ENCODE measurements around the gene NFU1.

The NFU1 gene

GRCh38 chr2:69390001-69390400, 47.2 kb downstream of the NFU1 start:
- no peak for TF ChIP-seq CTCF (IDR thresholded peaks at IDR 0.05; ENCODE audit: borderline replicate concordance, extremely low read depth, low read length, poor library complexity, severe bottlenecking)
- TF ChIP-seq EZH2 (IDR thresholded peaks at IDR 0.05; ENCODE audit: borderline replicate concordance, low read depth, low read length, severe bottlenecking) = no peak
- Histone ChIP-seq H2AFZ (ENCODE audit: low read depth, low read length) (no peak overlapping the region), H3K4me1 (ENCODE audit: insufficient read depth, low read length) (peaks cover 24% of the 10 kb centered on the region), H3K27me3 (ENCODE audit: insufficient read depth, low read length, poor library complexity) (no peaks in the 10 kb centered on the region), H3K4me2 (ENCODE audit: insufficient read depth, low read length) (no peak overlapping the region), H3K4me3 (ENCODE audit: low read depth in 1 of 2, low read length in 2 of 2) (no peak overlapping the region), H3K36me3 (ENCODE audit: insufficient read depth, low read length) (peaks cover 12% of the 10 kb centered on the region; the same call in 1 of the 2 replicates), H3K9me3 (ENCODE audit: insufficient read depth, low read length, severe bottlenecking) (no peaks in the 10 kb centered on the region), H3K79me2 (ENCODE audit: insufficient read depth, low read length) (peaks cover 26% of the 10 kb centered on the region), H4K20me1 (ENCODE audit: insufficient read depth, low read length) (no peaks in the 10 kb centered on the region), H3K27ac (ENCODE audit: low read length) (no peak overlapping the region), H3K9ac (ENCODE audit: low read depth, low read length) (no peak overlapping the region)
- no peak for ATAC-seq (ENCODE audit: insufficient read depth, low read depth)
- DNase-seq = no peak

- no peak for DNase-seq
- Histone ChIP-seq H4K20me1 (ENCODE audit: insufficient read depth, low read length) (no peaks in the 10 kb centered on the region), H2AFZ (ENCODE audit: low read depth, low read length) (no peak overlapping the region), H3K79me2 (ENCODE audit: insufficient read depth, low read length) (peaks cover 34% of the 10 kb centered on the region), H3K4me1 (ENCODE audit: insufficient read depth, low read length) (peaks cover 31% of the 10 kb centered on the region), H3K9ac (ENCODE audit: low read depth, low read length) (no peak overlapping the region), H3K9me3 (ENCODE audit: insufficient read depth, low read length, severe bottlenecking) (no peaks in the 10 kb centered on the region), H3K36me3 (ENCODE audit: insufficient read depth, low read length) (peaks cover 4% of the 10 kb centered on the region; the same call in 1 of the 2 replicates), H3K27ac (ENCODE audit: low read length) (no peak overlapping the region), H3K4me3 (ENCODE audit: low read depth in 1 of 2, low read length in 2 of 2) (no peak overlapping the region), H3K4me2 (ENCODE audit: insufficient read depth, low read length) (no peak overlapping the region), H3K27me3 (ENCODE audit: insufficient read depth, low read length, poor library complexity) (no peaks in the 10 kb centered on the region)
- ATAC-seq (ENCODE audit: insufficient read depth, low read depth) = no peak
- TF ChIP-seq EZH2 (IDR thresholded peaks at IDR 0.05; ENCODE audit: borderline replicate concordance, low read depth, low read length, severe bottlenecking) = no peak
- no peak for TF ChIP-seq CTCF (IDR thresholded peaks at IDR 0.05; ENCODE audit: borderline replicate concordance, extremely low read depth, low read length, poor library complexity, severe bottlenecking)
Observed at GRCh38 chr2:69389271-69389670, 48.0 kb downstream of the NFU1 start.

- ATAC-seq (ENCODE audit: insufficient read depth, low read depth) (no peak), DNase-seq (no peak)
- H3K9me3 ChIP-seq (ENCODE audit: insufficient read depth, low read length, severe bottlenecking) = no peaks in the 10 kb centered on the region
- peak overlapping the region; percentile 71 for H3K4me2 ChIP-seq (ENCODE audit: insufficient read depth, low read length)
- H3K9ac ChIP-seq (ENCODE audit: low read depth, low read length) = peak overlapping the region; percentile 64
- TF ChIP-seq CTCF (IDR thresholded peaks at IDR 0.05; ENCODE audit: borderline replicate concordance, extremely low read depth, low read length, poor library complexity, severe bottlenecking) = no peak
- TF ChIP-seq EZH2 (IDR thresholded peaks at IDR 0.05; ENCODE audit: borderline replicate concordance, low read depth, low read length, severe bottlenecking) = no peak
- peak overlapping the region; percentile 68 for H3K27ac ChIP-seq (ENCODE audit: low read length)
- no peaks in the 10 kb centered on the region for H4K20me1 ChIP-seq (ENCODE audit: insufficient read depth, low read length)
- H3K79me2 ChIP-seq (ENCODE audit: insufficient read depth, low read length) = peaks cover 47% of the 10 kb centered on the region
- H3K4me3 ChIP-seq (ENCODE audit: low read depth in 1 of 2, low read length in 2 of 2) = peak overlapping the region; percentile 73 to 79; a peak in 3 of 4 replicates
- no peaks in the 10 kb centered on the region for H3K27me3 ChIP-seq (ENCODE audit: insufficient read depth, low read length, poor library complexity)
- H2AFZ ChIP-seq (ENCODE audit: low read depth, low read length) = peak overlapping the region; percentile 91
- H3K4me1 ChIP-seq (ENCODE audit: insufficient read depth, low read length) = peaks cover 40% of the 10 kb centered on the region
- peaks cover 1% of the 10 kb centered on the region; the same call in 1 of the 2 replicates for H3K36me3 ChIP-seq (ENCODE audit: insufficient read depth, low read length)
Observed at GRCh38 chr2:69387770-69388481, 49.3 kb downstream of the NFU1 start.
